ENCODE data around the gene NCKAP5L.

Gene NCKAP5L

GRCh38 chr12:49748306-49748705 is 79.9 kb downstream of the NCKAP5L start:
- DNase-seq (ENCODE audit: insufficient read length, low spot score) (no peak), FAIRE-seq (no peak)

- FAIRE-seq, result no peak
- no peak for DNase-seq (ENCODE audit: insufficient read length, low spot score)
These were observed 83.8 kb downstream of the NCKAP5L start for GRCh38 chr12:49744363-49744885.

- FAIRE-seq (no peak), DNase-seq (ENCODE audit: insufficient read length, low spot score) (peak; percentile 70)
These were observed 86.2 kb downstream of the NCKAP5L start for GRCh38 chr12:49741882-49742620.

All from HTR-8/SVneo (cell line).